ENCODE measurements around the gene NAT8L. TPM values are rescaled to one million over a fixed set of nuclear protein-coding genes. Genes with fewer than 3 reads are reported as not detected.

Gene NAT8L
- total RNA-seq, 1 experiment from 2014 or later = 9.2 TPM

DNA sequence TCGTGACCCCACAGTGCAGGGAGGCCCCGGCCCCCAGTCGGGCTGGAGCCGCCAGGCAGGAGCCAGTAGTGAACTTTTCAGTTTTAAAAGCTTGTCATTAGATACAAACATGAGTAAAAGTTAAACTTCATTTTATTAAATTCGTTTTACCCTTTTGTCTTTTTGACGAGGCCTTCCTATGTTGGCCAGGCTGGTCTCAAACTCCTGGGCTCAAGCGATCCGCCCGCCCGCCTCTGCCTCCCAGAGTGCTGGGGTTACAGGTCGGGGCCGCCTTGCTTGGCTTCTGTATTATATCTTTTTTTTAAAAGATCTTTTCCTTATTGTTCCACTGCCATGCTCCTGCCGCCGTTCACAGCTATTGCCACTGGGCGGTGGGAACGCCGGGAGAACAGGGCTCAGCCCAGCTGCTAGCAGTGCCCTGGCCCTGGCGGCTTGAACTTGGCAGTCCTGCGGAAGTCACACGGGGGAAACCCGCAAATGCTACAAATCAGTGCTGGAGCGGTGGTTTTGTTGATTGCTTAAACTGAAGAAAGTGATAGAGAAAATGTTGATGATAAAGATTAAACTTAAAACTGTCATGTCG is 49.4 kb upstream of the NAT8L start:
- Histone ChIP-seq H3K4me2 (ENCODE audit: low read length) (peak overlapping the region; percentile 88), H3K36me3 (ENCODE audit: control insufficient read depth in 1 of 2, insufficient read depth in 2 of 2, low read length in 2 of 2) (peaks cover 8 to 10% of the 10 kb centered on the region in 2 experiments), H3K27ac (ENCODE audit: low read depth, low read length) (peak overlapping the region; percentile 99), H4K20me1 (ENCODE audit: insufficient read depth) (peaks cover 6% of the 10 kb centered on the region), H3K79me2 (ENCODE audit: insufficient read depth, low read length) (peaks cover 40% of the 10 kb centered on the region), H3K9me3 (ENCODE audit: control insufficient read depth in 1 of 2, insufficient read depth in 1 of 2, low read depth in 1 of 2, low read length in 2 of 2) (no peaks in the 10 kb centered on the region), H3K4me1 (ENCODE audit: control insufficient read depth in 1 of 2, insufficient read depth in 2 of 2, low read length in 2 of 2) (peaks cover 10 to 24% of the 10 kb centered on the region in 2 experiments; a peak in 3 of 4 replicates), H2AFZ (ENCODE audit: low read depth, low read length, poor library complexity, severe bottlenecking) (peak overlapping the region; percentile 23), H3K9ac (ENCODE audit: low read length) (peak overlapping the region; percentile 96), H3K27me3 (ENCODE audit: insufficient read depth, low read length) (no peaks in the 10 kb centered on the region), H3K4me3 (replicated peaks in 1 of 2; ENCODE audit: low read depth in 1 of 2, low read length in 2 of 2) (peak overlapping the region; percentile 97 to 98), H3K9me2 (ENCODE audit: insufficient read depth) (no peaks in the 10 kb centered on the region)
- ChIA-PET CTCF (no interaction called here), POLR2A (no interaction called here), RAD21 (ENCODE audit: low non-redundant PET in 1 of 2, low total read pairs in 2 of 2, uncharacterized antibody in 2 of 2, unreplicated experiment in 2 of 2) (no interaction called here)
- DNase-seq (ENCODE audit: low read depth, low spot score) (peak; percentile 43), ATAC-seq (peak; percentile 60)
- TF ChIP-seq, protein P1, sequence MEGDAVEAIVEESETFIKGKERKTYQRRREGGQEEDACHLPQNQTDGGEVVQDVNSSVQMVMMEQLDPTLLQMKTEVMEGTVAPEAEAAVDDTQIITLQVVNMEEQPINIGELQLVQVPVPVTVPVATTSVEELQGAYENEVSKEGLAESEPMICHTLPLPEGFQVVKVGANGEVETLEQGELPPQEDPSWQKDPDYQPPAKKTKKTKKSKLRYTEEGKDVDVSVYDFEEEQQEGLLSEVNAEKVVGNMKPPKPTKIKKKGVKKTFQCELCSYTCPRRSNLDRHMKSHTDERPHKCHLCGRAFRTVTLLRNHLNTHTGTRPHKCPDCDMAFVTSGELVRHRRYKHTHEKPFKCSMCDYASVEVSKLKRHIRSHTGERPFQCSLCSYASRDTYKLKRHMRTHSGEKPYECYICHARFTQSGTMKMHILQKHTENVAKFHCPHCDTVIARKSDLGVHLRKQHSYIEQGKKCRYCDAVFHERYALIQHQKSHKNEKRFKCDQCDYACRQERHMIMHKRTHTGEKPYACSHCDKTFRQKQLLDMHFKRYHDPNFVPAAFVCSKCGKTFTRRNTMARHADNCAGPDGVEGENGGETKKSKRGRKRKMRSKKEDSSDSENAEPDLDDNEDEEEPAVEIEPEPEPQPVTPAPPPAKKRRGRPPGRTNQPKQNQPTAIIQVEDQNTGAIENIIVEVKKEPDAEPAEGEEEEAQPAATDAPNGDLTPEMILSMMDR (IDR thresholded peaks at IDR 0.05 in 2 of 3, conservative IDR thresholded peaks at IDR 0.05 in 1 of 3; ENCODE audit: borderline replicate concordance in 1 of 3, insufficient read depth in 1 of 3, low read depth in 2 of 3, low read length in 2 of 3) = peak in 2 of 3 experiments; percentile 44; a peak in 4 of 6 replicates
- TF ChIP-seq EZH2phosphoT487 (IDR thresholded peaks at IDR 0.05; ENCODE audit: borderline replicate concordance) (no peak), JUND (IDR thresholded peaks at IDR 0.05) (no peak), TCF7L2 (IDR thresholded peaks at IDR 0.05; ENCODE audit: borderline replicate concordance, extremely low read depth, insufficient read depth, insufficient read length) (no peak), RAD21 (IDR thresholded peaks at IDR 0.05; ENCODE audit: low read depth) (peak; percentile 27; the same call in 1 of the 2 replicates), ZNF274 (IDR thresholded peaks at IDR 0.05; ENCODE audit: low read depth, low read length) (no peak), POLR2AphosphoS5 (IDR thresholded peaks at IDR 0.05; ENCODE audit: low read depth, low read length) (no peak)
- TF ChIP-seq, protein P2, sequence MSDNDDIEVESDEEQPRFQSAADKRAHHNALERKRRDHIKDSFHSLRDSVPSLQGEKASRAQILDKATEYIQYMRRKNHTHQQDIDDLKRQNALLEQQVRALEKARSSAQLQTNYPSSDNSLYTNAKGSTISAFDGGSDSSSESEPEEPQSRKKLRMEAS (IDR thresholded peaks at IDR 0.05) = no peak
- BruUV-seq (replicated peaks) = TSS peak; percentile 82
- intact Hi-C loops (cut with micrococcal nuclease) = loop anchor here (1.0 to 5.0 kb wide), 2 partner anchors 48 to 177 kb away; partner anchors contain the start of gene NAT8L
